KMS-11 (cell line): ENCODE results near the gene MRPS24.

Experiments used
- H2AFZ ChIP-seq: fragments of 200-600 bp; sonication (generic); 2 replicates; pipeline ENCODE4 v1.6.1; 2016; ENCODE audit warnings: antibody characterized with exemption, mixed run types, low read depth
- H3K27ac ChIP-seq: fragments of 200-600 bp; sonication (generic); 2 replicates; pipeline ENCODE4 v1.6.1; 2016; ENCODE audit warnings: mild to moderate bottlenecking, mixed run types
- H3K27me3 ChIP-seq: fragments of 200-600 bp; sonication (generic); 2 replicates; pipeline ENCODE4 v1.6.1; 2017; ENCODE audit warnings: mild to moderate bottlenecking, low read depth, mixed run types, moderate library complexity; ENCODE audit not compliant: insufficient read depth
- H3K36me3 ChIP-seq: fragments of 200-600 bp; sonication (generic); 2 replicates; pipeline ENCODE4 v1.6.1; 2017; ENCODE audit warnings: mild to moderate bottlenecking, mixed run types; ENCODE audit not compliant: insufficient read depth
- H3K4me1 ChIP-seq: fragments of 200-600 bp; sonication (generic); 2 replicates; pipeline ENCODE4 v1.6.1; 2016; ENCODE audit warnings: mild to moderate bottlenecking, low read depth, mixed run types; ENCODE audit not compliant: poor library complexity, severe bottlenecking
- H3K4me2 ChIP-seq: fragments of 200-600 bp; sonication (generic); 2 replicates; pipeline ENCODE4 v1.7.0; 2016; ENCODE audit warnings: mild to moderate bottlenecking, mixed run types
- H3K4me3 ChIP-seq: fragments of 200-600 bp; sonication (generic); IDR thresholded peaks from 2 replicates; pipeline ENCODE4 v1.6.1; 2017; ENCODE audit warnings: low read depth, low read length, mixed read lengths; ENCODE audit not compliant: insufficient read depth
- H3K79me2 ChIP-seq: fragments of 200-600 bp; sonication (generic); 2 replicates; pipeline ENCODE4 v1.6.1; 2016; ENCODE audit warnings: low read depth, mixed run types; ENCODE audit not compliant: insufficient read depth
- H3K9ac ChIP-seq: fragments of 200-600 bp; sonication (generic); 2 replicates; pipeline ENCODE4 v1.6.1; 2016; ENCODE audit warnings: mild to moderate bottlenecking, mixed run types
- H4K20me1 ChIP-seq: fragments of 200-600 bp; sonication (generic); 2 replicates; pipeline ENCODE4 v1.6.1; 2016; ENCODE audit warnings: mild to moderate bottlenecking, mixed run types; ENCODE audit not compliant: insufficient read depth
- CTCF ChIP-seq: fragments of 200-600 bp; sonication (generic); conservative IDR thresholded peaks from 2 replicates; pipeline ENCODE4 v1.6.1; 2017; ENCODE audit warnings: low read depth, mild to moderate bottlenecking, antibody characterized with exemption, low read length, moderate library complexity, mixed read lengths

The MRPS24 gene

DNA sequence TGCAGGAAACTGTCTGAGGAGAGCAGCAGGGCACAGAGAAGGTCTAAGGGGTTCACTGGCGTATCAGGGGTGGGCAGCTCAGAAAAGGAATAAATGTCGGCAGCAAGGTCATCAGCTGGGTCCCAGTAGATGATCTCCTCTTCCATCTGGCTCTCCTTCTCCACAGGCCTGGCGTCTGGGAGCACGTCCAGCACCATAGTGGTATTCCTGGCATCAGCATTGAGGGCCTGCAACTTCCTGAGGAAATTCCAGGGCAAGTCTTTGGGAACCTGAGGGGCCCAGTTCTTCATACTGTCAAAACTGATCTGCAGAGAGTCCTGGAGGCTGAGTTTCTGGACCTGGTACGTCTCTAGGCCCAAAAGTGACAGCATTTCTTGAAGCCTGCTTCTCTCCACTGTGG is 9.6 kb upstream of the MRPS24 start:
- Histone ChIP-seq H3K79me2 (no peaks in the 10 kb centered on the region), H3K27ac (no peak overlapping the region), H3K4me3 (no peak overlapping the region), H3K4me2 (no peak overlapping the region), H3K27me3 (no peaks in the 10 kb centered on the region), H3K9ac (no peak overlapping the region), H3K36me3 (no peaks in the 10 kb centered on the region; the same call in 1 of the 2 replicates), H4K20me1 (no peaks in the 10 kb centered on the region), H2AFZ (no peak overlapping the region), H3K4me1 (no peaks in the 10 kb centered on the region)
- no peak for TF ChIP-seq CTCF

- H3K27ac ChIP-seq = no peak overlapping the region
- no peak overlapping the region for H3K4me3 ChIP-seq
- H3K79me2 ChIP-seq = no peaks in the 10 kb centered on the region
- H4K20me1 ChIP-seq = no peaks in the 10 kb centered on the region
- no peak overlapping the region for H2AFZ ChIP-seq
- no peaks in the 10 kb centered on the region; the same call in 1 of the 2 replicates for H3K36me3 ChIP-seq
- no peaks in the 10 kb centered on the region for H3K27me3 ChIP-seq
- no peak overlapping the region for H3K4me2 ChIP-seq
- TF ChIP-seq CTCF = no peak
- H3K9ac ChIP-seq = no peak overlapping the region
- no peaks in the 10 kb centered on the region for H3K4me1 ChIP-seq
These were observed 8.9 kb upstream of the MRPS24 start for GRCh38 chr7:43877968-43878864.

GRCh38 chr7:43876976-43877745 is 7.8 kb upstream of the MRPS24 start:
- H3K79me2 ChIP-seq = no peaks in the 10 kb centered on the region
- no peaks in the 10 kb centered on the region for H4K20me1 ChIP-seq
- H3K27ac ChIP-seq = no peak overlapping the region
- no peak overlapping the region for H2AFZ ChIP-seq
- H3K36me3 ChIP-seq = no peaks in the 10 kb centered on the region; the same call in 1 of the 2 replicates
- no peaks in the 10 kb centered on the region for H3K4me1 ChIP-seq
- H3K27me3 ChIP-seq = no peaks in the 10 kb centered on the region
- no peak overlapping the region for H3K9ac ChIP-seq
- H3K4me3 ChIP-seq = no peak overlapping the region
- no peak for TF ChIP-seq CTCF
- H3K4me2 ChIP-seq = no peak overlapping the region

- no peak overlapping the region for H3K9ac ChIP-seq
- TF ChIP-seq CTCF = no peak
- no peaks in the 10 kb centered on the region for H3K4me1 ChIP-seq
- H3K27me3 ChIP-seq = no peaks in the 10 kb centered on the region
- no peak overlapping the region for H3K4me3 ChIP-seq
- no peak overlapping the region for H3K4me2 ChIP-seq
- no peak overlapping the region for H2AFZ ChIP-seq
- H3K79me2 ChIP-seq = no peaks in the 10 kb centered on the region
- no peaks in the 10 kb centered on the region for H4K20me1 ChIP-seq
- H3K36me3 ChIP-seq = no peaks in the 10 kb centered on the region; the same call in 1 of the 2 replicates
- no peak overlapping the region for H3K27ac ChIP-seq
These were observed 6.9 kb upstream of the MRPS24 start for GRCh38 chr7:43876241-43876640.
